H9 (cell line): ENCODE measurements around the gene PRKCG. TPM values are rescaled to one million over a fixed set of nuclear protein-coding genes. Genes with fewer than 3 reads are reported as not detected.

Experiments used
- DNase-seq: peaks from one replicate; pipeline ENCODE4 v3.0.0-alpha.2; 2017
- H2AFZ ChIP-seq: one replicate; pipeline ENCODE4 v1.6.1; 2013; ENCODE audit warnings: mild to moderate bottlenecking, low read length, control low read depth, moderate library complexity
- H2AK5ac ChIP-seq: 2 replicates; pipeline ENCODE4 v1.6.1; 2013; ENCODE audit warnings: low read length, control low read depth, mixed read lengths; ENCODE audit not compliant: insufficient read length
- H2BK120ac ChIP-seq: one replicate; pipeline ENCODE4 v1.6.1; 2013; ENCODE audit warnings: low read depth, mild to moderate bottlenecking, low read length, control low read depth, inconsistent platforms; ENCODE audit not compliant: poor library complexity, severe bottlenecking
- H2BK12ac ChIP-seq: 2 replicates; pipeline ENCODE4 v1.6.1; 2013; ENCODE audit warnings: low read length, control low read depth, mixed read lengths, low read depth; ENCODE audit not compliant: insufficient read length
- H2BK15ac ChIP-seq: 2 replicates; pipeline ENCODE4 v1.6.1; 2013; ENCODE audit warnings: low read depth, low read length, control low read depth
- H2BK20ac ChIP-seq: one replicate; pipeline ENCODE4 v1.6.1; 2013; ENCODE audit warnings: low read depth, mild to moderate bottlenecking, low read length, control low read depth, inconsistent platforms; ENCODE audit not compliant: poor library complexity, severe bottlenecking
- H2BK5ac ChIP-seq: 2 replicates; pipeline ENCODE4 v1.6.1; 2013; ENCODE audit warnings: low read length, control low read depth, mixed read lengths; ENCODE audit not compliant: insufficient read length
- H3K14ac ChIP-seq: 2 replicates; pipeline ENCODE4 v1.6.1; 2013; ENCODE audit warnings: low read length, control low read depth; ENCODE audit not compliant: insufficient read depth
- H3K18ac ChIP-seq: 2 replicates; pipeline ENCODE4 v1.6.1; 2013; ENCODE audit warnings: low read depth, mild to moderate bottlenecking, mixed read lengths, low read length, control low read depth; ENCODE audit not compliant: insufficient read length
- H3K23ac ChIP-seq: 2 replicates; pipeline ENCODE4 v1.6.1; 2013; ENCODE audit warnings: low read length, control low read depth, mixed read lengths, low read depth; ENCODE audit not compliant: insufficient read length
- H3K23me2 ChIP-seq: 2 replicates; pipeline ENCODE4 v1.6.1; 2013; ENCODE audit warnings: low read depth, mild to moderate bottlenecking, mixed read lengths, low read length, control low read depth; ENCODE audit not compliant: insufficient read length, poor library complexity, severe bottlenecking
- H3K27ac ChIP-seq: 2 replicates; pipeline ENCODE4 v1.5.1; 2013; ENCODE audit warnings: low read length, control low read depth, mixed read lengths, low read depth; ENCODE audit not compliant: insufficient read length
- H3K27me3 ChIP-seq: 2 replicates; pipeline ENCODE4 v1.6.1; 2013; ENCODE audit warnings: low read length, control low read depth, inconsistent platforms; ENCODE audit not compliant: insufficient read depth
- H3K4ac ChIP-seq: 2 replicates; pipeline ENCODE4 v1.6.1; 2013; ENCODE audit warnings: low read depth, mild to moderate bottlenecking, control low read depth, inconsistent platforms, low read length, moderate library complexity
- H3K4me1 ChIP-seq: 2 replicates; pipeline ENCODE4 v1.6.1; 2013; ENCODE audit warnings: low read length, control low read depth, inconsistent platforms; ENCODE audit not compliant: insufficient read depth
- H3K4me2 ChIP-seq: 2 replicates; pipeline ENCODE4 v1.6.1; 2013; ENCODE audit warnings: low read length, control low read depth, mixed read lengths; ENCODE audit not compliant: insufficient read length, insufficient read depth
- H3K56ac ChIP-seq: 2 replicates; pipeline ENCODE4 v1.6.1; 2013; ENCODE audit warnings: low read depth, mild to moderate bottlenecking, mixed read lengths, low read length, control low read depth; ENCODE audit not compliant: insufficient read length
- H3K79me1 ChIP-seq: 2 replicates; pipeline ENCODE4 v1.6.1; 2013; ENCODE audit warnings: low read depth, mild to moderate bottlenecking, moderate library complexity, low read length, control low read depth, inconsistent platforms; ENCODE audit not compliant: insufficient read depth, poor library complexity, severe bottlenecking
- H3K79me2 ChIP-seq: 2 replicates; pipeline ENCODE4 v1.6.1; 2013; ENCODE audit warnings: low read length, control low read depth, inconsistent platforms; ENCODE audit not compliant: insufficient read depth
- H3K9ac ChIP-seq: 2 replicates; pipeline ENCODE4 v1.6.1; 2013; ENCODE audit warnings: low read length, control low read depth, mixed read lengths; ENCODE audit not compliant: insufficient read length; ENCODE audit errors: extremely low read depth
- H3K9me3 ChIP-seq: one replicate; pipeline ENCODE4 v1.6.1; 2013; ENCODE audit warnings: low read depth, low read length, inconsistent platforms; ENCODE audit not compliant: control insufficient read depth
- H3T11ph ChIP-seq: one replicate; pipeline ENCODE4 v1.6.1; 2013; ENCODE audit warnings: mild to moderate bottlenecking, low read length, control low read depth, inconsistent platforms
- H4K20me1 ChIP-seq: one replicate; pipeline ENCODE4 v1.6.1; 2013; ENCODE audit not compliant: control insufficient read depth, insufficient read length, insufficient read depth
- H4K5ac ChIP-seq: 2 replicates; pipeline ENCODE4 v1.6.1; 2013; ENCODE audit warnings: low read depth, mild to moderate bottlenecking, mixed read lengths, low read length, control low read depth; ENCODE audit not compliant: insufficient read length
- H4K8ac ChIP-seq: replicated peaks from 2 replicates; pipeline ENCODE4 v1.6.1; 2013; ENCODE audit warnings: low read length, control low read depth, mixed read lengths, low read depth; ENCODE audit not compliant: insufficient read length
- H4K91ac ChIP-seq: 2 replicates; pipeline ENCODE4 v1.6.1; 2013; ENCODE audit warnings: low read depth, mild to moderate bottlenecking, moderate library complexity, mixed read lengths, low read length, control low read depth; ENCODE audit not compliant: insufficient read length
- H3K27ac Mint-ChIP-seq, 3 experiments: 2 replicates in 2 of 3; 3 replicates in 1 of 3; pipeline ENCODE4 v1.8.0; 2020 to 2021; ENCODE audit warnings: mixed read lengths in 3 of 3, mild to moderate bottlenecking in 1 of 3, moderate library complexity in 1 of 3
- H3K27me3 Mint-ChIP-seq: 2 replicates; pipeline ENCODE4 v1.8.0; 2021; ENCODE audit warnings: low read depth, mild to moderate bottlenecking, moderate library complexity, mixed read lengths
- H3K36me3 Mint-ChIP-seq, 3 experiments: 2 replicates in 2 of 3; 3 replicates in 1 of 3; pipeline ENCODE4 v1.8.0; 2020 to 2021; ENCODE audit warnings: low read depth in 3 of 3, mixed read lengths in 3 of 3; ENCODE audit not compliant: insufficient read depth in 1 of 3
- H3K4me1 Mint-ChIP-seq, 2 experiments: 2 replicates each; pipeline ENCODE4 v1.8.0; 2020; ENCODE audit warnings: mixed read lengths in 2 of 2
- H3K4me3 Mint-ChIP-seq, 2 experiments: 2 replicates in 1 of 2; 3 replicates in 1 of 2; pipeline ENCODE4 v1.8.0; 2020 to 2021; ENCODE audit warnings: mild to moderate bottlenecking in 2 of 2, mixed read lengths in 2 of 2, moderate library complexity in 1 of 2
- H3K9me3 Mint-ChIP-seq, 2 experiments: 2 replicates in 1 of 2; 3 replicates in 1 of 2; pipeline ENCODE4 v1.8.0; 2020; ENCODE audit warnings: mild to moderate bottlenecking in 2 of 2, mixed read lengths in 2 of 2, moderate library complexity in 1 of 2
- CTCF ChIP-seq: fragments of 200-600 bp; sonication (generic); conservative IDR thresholded peaks from 3 replicates; pipeline ENCODE4 v1.8.0; 2021; ENCODE audit warnings: antibody characterized with exemption, mild to moderate bottlenecking
- WGBS: extraction: QIAGEN DNeasy Blood & Tissue Kit; methylation state at CpG from one replicate; pipeline ENCODE4 v1.1.7; 2013; ENCODE audit warnings: missing lambda C conversion rate, low lambda C conversion rate, mixed read lengths; ENCODE audit not compliant: insufficient read length; ENCODE audit errors: extremely low coverage; 5-methylcytosine and 5-hydroxymethylcytosine counted together
- total RNA-seq: library from RNA; stranded (reverse); gene quantifications from 2 replicates; pipeline ENCODE4 v1.2.1, GENCODE V29; 2021

The PRKCG gene
- total RNA-seq, 1 experiment from 2014 or later = 8.8 TPM

GRCh38 chr19:53944416-53944815, 62.4 kb downstream of the PRKCG start:
- Histone ChIP-seq H3K9me3 (no peaks in the 10 kb centered on the region), H3K23me2 (peaks cover 19% of the 10 kb centered on the region), H3K4ac (no peak overlapping the region), H2BK5ac (no peak overlapping the region), H3K14ac (no peak overlapping the region), H4K91ac (no peak overlapping the region), H3K27me3 (no peaks in the 10 kb centered on the region), H3T11ph (no peak overlapping the region), H3K4me2 (no peak overlapping the region), H3K18ac (no peak overlapping the region), H2AK5ac (no peak overlapping the region), H4K8ac (no peak overlapping the region), H2BK15ac (no peak overlapping the region), H3K79me1 (no peaks in the 10 kb centered on the region), H3K4me1 (peaks cover 4% of the 10 kb centered on the region; the same call in 1 of the 2 replicates), H3K56ac (no peak overlapping the region), H4K5ac (no peak overlapping the region), H2BK12ac (no peak overlapping the region), H2BK120ac (no peak overlapping the region), H3K23ac (no peak overlapping the region), H2BK20ac (no peak overlapping the region), H4K20me1 (no peaks in the 10 kb centered on the region), H2AFZ (no peak overlapping the region), H3K9ac (no peak overlapping the region), H3K79me2 (no peaks in the 10 kb centered on the region), H3K27ac (no peak overlapping the region)
- no peak for TF ChIP-seq CTCF
- WGBS = no CpG with 5 or more reads among the region's 4 CpGs
- Mint-ChIP-seq H3K4me3 (peak overlapping the region in 1 of 2 experiments; percentile 58; a peak in 2 of 5 replicates), H3K4me1 (peaks cover 20 to 34% of the 10 kb centered on the region in 2 experiments), H3K9me3 (no peaks in the 10 kb centered on the region; a peak in 2 of 5 replicates), H3K27me3 (peaks cover 3% of the 10 kb centered on the region), H3K27ac (no peak overlapping the region), H3K36me3 (peaks cover 5 to 14% (median 13%) of the 10 kb centered on the region in 3 experiments; a peak in 6 of 7 replicates)
- DNase-seq = no peak
